Measurements from ENCODE around the gene LRP1B.

Gene LRP1B

DNA sequence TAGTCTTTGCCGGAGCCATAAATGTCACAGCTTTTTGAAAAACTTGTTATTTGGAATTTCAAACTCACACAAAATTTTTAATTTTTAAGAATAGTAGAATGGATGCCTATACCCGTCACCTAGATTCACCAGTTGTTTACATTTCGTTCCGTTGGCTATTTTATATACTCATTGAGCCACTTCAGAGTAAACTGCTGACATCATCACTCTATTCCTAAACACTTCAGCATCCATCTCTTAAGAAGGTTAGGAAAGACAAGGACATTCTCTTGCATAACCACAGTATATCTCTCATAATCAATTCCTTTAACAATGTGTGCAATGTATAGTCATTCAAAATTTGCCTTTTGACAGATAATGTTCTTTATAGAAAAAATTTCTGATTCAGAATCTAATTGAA, 1065.8 kb downstream of the LRP1B start:
- no peaks in the 10 kb centered on the region for H3K4me1 ChIP-seq (ENCODE audit: insufficient read depth, insufficient read length)
- H3K9ac ChIP-seq (ENCODE audit: insufficient read length, low read depth) = no peak overlapping the region
- H3K4me3 ChIP-seq (ENCODE audit: insufficient read length, low read depth) = no peak overlapping the region
- no peak for DNase-seq (ENCODE audit: low read depth, low spot score)
- H3K9me3 ChIP-seq (ENCODE audit: insufficient read depth, low read length) = no peaks in the 10 kb centered on the region
- no peaks in the 10 kb centered on the region for H3K27me3 ChIP-seq (ENCODE audit: insufficient read depth, insufficient read length)
- TF ChIP-seq SUZ12 (IDR thresholded peaks at IDR 0.05; ENCODE audit: extremely low read depth, insufficient read depth, insufficient read length) = no peak
- no peak for TF ChIP-seq YY1 (IDR thresholded peaks at IDR 0.05; ENCODE audit: insufficient read depth, insufficient read length)
- no peak for TF ChIP-seq ZNF274 (IDR thresholded peaks at IDR 0.05; ENCODE audit: low read depth, low read length)
- no peaks in the 10 kb centered on the region for H3K36me3 ChIP-seq (ENCODE audit: insufficient read depth, insufficient read length, low read length)

- no peak overlapping the region for H3K9ac ChIP-seq (ENCODE audit: insufficient read length, low read depth)
- no peaks in the 10 kb centered on the region for H3K27me3 ChIP-seq (ENCODE audit: insufficient read depth, insufficient read length)
- no peaks in the 10 kb centered on the region for H3K9me3 ChIP-seq (ENCODE audit: insufficient read depth, low read length)
- TF ChIP-seq YY1 (IDR thresholded peaks at IDR 0.05; ENCODE audit: insufficient read depth, insufficient read length) = no peak
- no peak for TF ChIP-seq SUZ12 (IDR thresholded peaks at IDR 0.05; ENCODE audit: extremely low read depth, insufficient read depth, insufficient read length)
- no peak for TF ChIP-seq ZNF274 (IDR thresholded peaks at IDR 0.05; ENCODE audit: low read depth, low read length)
- no peaks in the 10 kb centered on the region for H3K4me1 ChIP-seq (ENCODE audit: insufficient read depth, insufficient read length)
- H3K36me3 ChIP-seq (ENCODE audit: insufficient read depth, insufficient read length, low read length) = no peaks in the 10 kb centered on the region
- peak; percentile 8 for DNase-seq (ENCODE audit: low read depth, low spot score)
- no peak overlapping the region for H3K4me3 ChIP-seq (ENCODE audit: insufficient read length, low read depth)
Measured at GRCh38 chr2:141063406-141063805, 1067.4 kb downstream of the LRP1B start.

- Histone ChIP-seq H3K9ac (ENCODE audit: insufficient read length, low read depth) (no peak overlapping the region), H3K27me3 (ENCODE audit: insufficient read depth, insufficient read length) (no peaks in the 10 kb centered on the region), H3K36me3 (ENCODE audit: insufficient read depth, insufficient read length, low read length) (no peaks in the 10 kb centered on the region), H3K9me3 (ENCODE audit: insufficient read depth, low read length) (no peaks in the 10 kb centered on the region), H3K4me3 (ENCODE audit: insufficient read length, low read depth) (no peak overlapping the region), H3K4me1 (ENCODE audit: insufficient read depth, insufficient read length) (no peaks in the 10 kb centered on the region)
- TF ChIP-seq ZNF274 (IDR thresholded peaks at IDR 0.05; ENCODE audit: low read depth, low read length) (no peak), SUZ12 (IDR thresholded peaks at IDR 0.05; ENCODE audit: extremely low read depth, insufficient read depth, insufficient read length) (no peak), YY1 (IDR thresholded peaks at IDR 0.05; ENCODE audit: insufficient read depth, insufficient read length) (no peak)
- no peak for DNase-seq (ENCODE audit: low read depth, low spot score)
Measured at GRCh38 chr2:141062443-141062842, 1068.4 kb downstream of the LRP1B start.

- Histone ChIP-seq H3K4me1 (ENCODE audit: insufficient read depth, insufficient read length) (no peaks in the 10 kb centered on the region), H3K36me3 (ENCODE audit: insufficient read depth, insufficient read length, low read length) (no peaks in the 10 kb centered on the region), H3K27me3 (ENCODE audit: insufficient read depth, insufficient read length) (no peaks in the 10 kb centered on the region), H3K4me3 (ENCODE audit: insufficient read length, low read depth) (no peak overlapping the region), H3K9me3 (ENCODE audit: insufficient read depth, low read length) (no peaks in the 10 kb centered on the region), H3K9ac (ENCODE audit: insufficient read length, low read depth) (no peak overlapping the region)
- DNase-seq (ENCODE audit: low read depth, low spot score) = no peak
- TF ChIP-seq SUZ12 (IDR thresholded peaks at IDR 0.05; ENCODE audit: extremely low read depth, insufficient read depth, insufficient read length) (no peak), YY1 (IDR thresholded peaks at IDR 0.05; ENCODE audit: insufficient read depth, insufficient read length) (no peak), ZNF274 (IDR thresholded peaks at IDR 0.05; ENCODE audit: low read depth, low read length) (no peak)
Measured at GRCh38 chr2:141062031-141062430, 1068.8 kb downstream of the LRP1B start.

GRCh38 chr2:141058556-141058955, 1072.3 kb downstream of the LRP1B start:
- no peaks in the 10 kb centered on the region for H3K9me3 ChIP-seq (ENCODE audit: insufficient read depth, low read length)
- no peak for DNase-seq (ENCODE audit: low read depth, low spot score)
- no peak for TF ChIP-seq ZNF274 (IDR thresholded peaks at IDR 0.05; ENCODE audit: low read depth, low read length)
- no peak for TF ChIP-seq SUZ12 (IDR thresholded peaks at IDR 0.05; ENCODE audit: extremely low read depth, insufficient read depth, insufficient read length)
- TF ChIP-seq YY1 (IDR thresholded peaks at IDR 0.05; ENCODE audit: insufficient read depth, insufficient read length) = no peak

DNA sequence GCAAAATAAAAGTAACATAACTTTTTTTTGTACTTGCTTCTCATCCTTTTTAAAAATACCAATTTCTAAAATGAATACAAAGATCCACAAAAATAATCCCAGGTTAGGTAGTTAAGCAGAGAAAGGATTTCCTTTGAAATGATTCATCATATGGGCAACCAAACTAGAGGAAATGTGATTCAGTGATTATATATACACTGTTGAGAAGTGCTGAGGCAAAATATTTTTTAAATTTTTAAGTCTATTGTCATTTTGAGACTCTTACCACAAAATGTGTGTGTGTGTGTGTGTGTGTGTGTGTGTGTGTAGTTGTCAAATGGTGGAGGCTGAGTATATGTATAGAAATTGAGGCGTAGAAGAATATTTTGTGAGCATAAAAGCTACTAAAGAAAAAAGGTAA, 1075.3 kb downstream of the LRP1B start:
- TF ChIP-seq SUZ12 (IDR thresholded peaks at IDR 0.05; ENCODE audit: extremely low read depth, insufficient read depth, insufficient read length) = no peak
- no peak for TF ChIP-seq YY1 (IDR thresholded peaks at IDR 0.05; ENCODE audit: insufficient read depth, insufficient read length)
- no peak for TF ChIP-seq ZNF274 (IDR thresholded peaks at IDR 0.05; ENCODE audit: low read depth, low read length)
- no peak for DNase-seq (ENCODE audit: low read depth, low spot score)
- Histone ChIP-seq H3K4me1 (ENCODE audit: insufficient read depth, insufficient read length) (no peaks in the 10 kb centered on the region), H3K9me3 (ENCODE audit: insufficient read depth, low read length) (no peaks in the 10 kb centered on the region), H3K27me3 (ENCODE audit: insufficient read depth, insufficient read length) (no peaks in the 10 kb centered on the region), H3K36me3 (ENCODE audit: insufficient read depth, insufficient read length, low read length) (no peaks in the 10 kb centered on the region), H3K4me3 (ENCODE audit: insufficient read length, low read depth) (no peak overlapping the region), H3K9ac (ENCODE audit: insufficient read length, low read depth) (no peak overlapping the region)

More at GRCh38 chr2:141058556-141058955, 1072.3 kb downstream of the LRP1B start:
- Histone ChIP-seq H3K9ac (ENCODE audit: insufficient read length, low read depth) (no peak overlapping the region), H3K36me3 (ENCODE audit: insufficient read depth, insufficient read length, low read length) (no peaks in the 10 kb centered on the region), H3K4me3 (ENCODE audit: insufficient read length, low read depth) (no peak overlapping the region), H3K27me3 (ENCODE audit: insufficient read depth, insufficient read length) (no peaks in the 10 kb centered on the region), H3K4me1 (ENCODE audit: insufficient read depth, insufficient read length) (no peaks in the 10 kb centered on the region)

DNA sequence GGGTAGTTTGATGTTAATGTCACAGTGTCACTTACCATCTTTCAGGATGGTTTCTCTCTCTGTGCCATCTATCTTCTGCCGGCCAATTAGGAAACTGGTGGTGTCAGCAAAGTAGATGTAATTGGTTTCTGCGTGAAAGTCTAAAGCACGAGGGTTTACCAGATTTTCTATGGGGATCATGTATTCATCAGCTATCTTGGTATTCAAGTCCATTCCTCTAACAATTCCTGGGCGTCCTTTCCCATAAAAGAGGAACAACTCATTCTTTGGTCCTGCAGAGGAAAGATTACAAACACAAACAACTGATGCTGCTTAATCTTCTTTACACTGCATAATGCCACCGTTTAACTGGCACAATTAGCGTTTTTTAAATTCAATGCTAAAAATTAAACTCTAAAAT, 1081.9 kb downstream of the LRP1B start:
- no peak overlapping the region for H3K9ac ChIP-seq (ENCODE audit: insufficient read length, low read depth)
- H3K36me3 ChIP-seq (ENCODE audit: insufficient read depth, insufficient read length, low read length) = no peaks in the 10 kb centered on the region
- H3K4me1 ChIP-seq (ENCODE audit: insufficient read depth, insufficient read length) = no peaks in the 10 kb centered on the region

More for the DNA sequence above, 1081.9 kb downstream of the LRP1B start:
- H3K9me3 ChIP-seq (ENCODE audit: insufficient read depth, low read length) = no peaks in the 10 kb centered on the region
- no peak overlapping the region for H3K4me3 ChIP-seq (ENCODE audit: insufficient read length, low read depth)
- TF ChIP-seq YY1 (IDR thresholded peaks at IDR 0.05; ENCODE audit: insufficient read depth, insufficient read length) = no peak
- TF ChIP-seq SUZ12 (IDR thresholded peaks at IDR 0.05; ENCODE audit: extremely low read depth, insufficient read depth, insufficient read length) = no peak
- TF ChIP-seq ZNF274 (IDR thresholded peaks at IDR 0.05; ENCODE audit: low read depth, low read length) = no peak
- H3K27me3 ChIP-seq (ENCODE audit: insufficient read depth, insufficient read length) = no peaks in the 10 kb centered on the region
- DNase-seq (ENCODE audit: low read depth, low spot score) = no peak

Measured in NT2/D1 (cell line).